ENCODE data around the gene C7orf57.
"Not testable (repeated sequence)": the region's sequence is repeated elsewhere in the genome, so short reads cannot be mapped to it uniquely, and the experiment has no call there.

DNA sequence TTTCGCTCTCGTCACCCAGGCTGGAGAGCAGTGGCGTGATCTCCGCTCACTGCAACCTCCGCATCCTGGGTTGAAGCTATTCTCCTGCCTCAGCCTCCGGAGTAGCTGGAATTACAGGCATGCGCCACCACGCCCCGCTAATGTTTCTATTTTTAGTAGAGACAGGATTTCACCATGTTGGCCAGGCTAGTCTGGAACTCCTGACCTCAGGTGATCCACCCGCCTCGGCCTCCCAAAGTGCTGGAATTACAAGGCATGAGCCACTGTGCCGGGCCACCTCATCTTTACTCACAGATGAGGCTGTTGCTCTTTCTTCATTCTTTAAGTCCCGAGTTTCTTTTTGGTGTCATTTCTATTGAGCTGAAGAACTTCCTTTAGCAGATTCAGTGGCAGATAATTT is 35.2 kb upstream of the C7orf57 start:
- TF ChIP-seq TARDBP (IDR thresholded peaks at IDR 0.05; ENCODE audit: borderline replicate concordance); JUND (IDR thresholded peaks at IDR 0.05; ENCODE audit: low read depth, low read length); RAD21 (IDR thresholded peaks at IDR 0.05; ENCODE audit: insufficient read depth, low read depth, low read length); CBX5 (IDR thresholded peaks at IDR 0.05; ENCODE audit: low read depth); TCF12 (IDR thresholded peaks at IDR 0.05; ENCODE audit: low read depth, low read length); NFIC (IDR thresholded peaks at IDR 0.05; ENCODE audit: low read depth, low read length); HDGF (IDR thresholded peaks at IDR 0.05): not testable (repeated sequence)
- TF ChIP-seq, protein P1, sequence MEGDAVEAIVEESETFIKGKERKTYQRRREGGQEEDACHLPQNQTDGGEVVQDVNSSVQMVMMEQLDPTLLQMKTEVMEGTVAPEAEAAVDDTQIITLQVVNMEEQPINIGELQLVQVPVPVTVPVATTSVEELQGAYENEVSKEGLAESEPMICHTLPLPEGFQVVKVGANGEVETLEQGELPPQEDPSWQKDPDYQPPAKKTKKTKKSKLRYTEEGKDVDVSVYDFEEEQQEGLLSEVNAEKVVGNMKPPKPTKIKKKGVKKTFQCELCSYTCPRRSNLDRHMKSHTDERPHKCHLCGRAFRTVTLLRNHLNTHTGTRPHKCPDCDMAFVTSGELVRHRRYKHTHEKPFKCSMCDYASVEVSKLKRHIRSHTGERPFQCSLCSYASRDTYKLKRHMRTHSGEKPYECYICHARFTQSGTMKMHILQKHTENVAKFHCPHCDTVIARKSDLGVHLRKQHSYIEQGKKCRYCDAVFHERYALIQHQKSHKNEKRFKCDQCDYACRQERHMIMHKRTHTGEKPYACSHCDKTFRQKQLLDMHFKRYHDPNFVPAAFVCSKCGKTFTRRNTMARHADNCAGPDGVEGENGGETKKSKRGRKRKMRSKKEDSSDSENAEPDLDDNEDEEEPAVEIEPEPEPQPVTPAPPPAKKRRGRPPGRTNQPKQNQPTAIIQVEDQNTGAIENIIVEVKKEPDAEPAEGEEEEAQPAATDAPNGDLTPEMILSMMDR (IDR thresholded peaks at IDR 0.05 in 2 of 3, conservative IDR thresholded peaks at IDR 0.05 in 1 of 3; ENCODE audit: control insufficient read depth in 2 of 3, extremely low read depth in 1 of 3, insufficient read depth in 1 of 3, low read depth in 3 of 3, low read length in 3 of 3) = not testable (repeated sequence)
- TF ChIP-seq, protein P2, sequence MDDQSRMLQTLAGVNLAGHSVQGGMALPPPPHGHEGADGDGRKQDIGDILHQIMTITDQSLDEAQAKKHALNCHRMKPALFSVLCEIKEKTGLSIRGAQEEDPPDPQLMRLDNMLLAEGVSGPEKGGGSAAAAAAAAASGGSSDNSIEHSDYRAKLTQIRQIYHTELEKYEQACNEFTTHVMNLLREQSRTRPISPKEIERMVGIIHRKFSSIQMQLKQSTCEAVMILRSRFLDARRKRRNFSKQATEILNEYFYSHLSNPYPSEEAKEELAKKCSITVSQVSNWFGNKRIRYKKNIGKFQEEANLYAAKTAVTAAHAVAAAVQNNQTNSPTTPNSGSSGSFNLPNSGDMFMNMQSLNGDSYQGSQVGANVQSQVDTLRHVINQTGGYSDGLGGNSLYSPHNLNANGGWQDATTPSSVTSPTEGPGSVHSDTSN (IDR thresholded peaks at IDR 0.05; ENCODE audit: insufficient replicate concordance, low read depth, low read length) = not testable (repeated sequence)
- TF ChIP-seq, protein P3, sequence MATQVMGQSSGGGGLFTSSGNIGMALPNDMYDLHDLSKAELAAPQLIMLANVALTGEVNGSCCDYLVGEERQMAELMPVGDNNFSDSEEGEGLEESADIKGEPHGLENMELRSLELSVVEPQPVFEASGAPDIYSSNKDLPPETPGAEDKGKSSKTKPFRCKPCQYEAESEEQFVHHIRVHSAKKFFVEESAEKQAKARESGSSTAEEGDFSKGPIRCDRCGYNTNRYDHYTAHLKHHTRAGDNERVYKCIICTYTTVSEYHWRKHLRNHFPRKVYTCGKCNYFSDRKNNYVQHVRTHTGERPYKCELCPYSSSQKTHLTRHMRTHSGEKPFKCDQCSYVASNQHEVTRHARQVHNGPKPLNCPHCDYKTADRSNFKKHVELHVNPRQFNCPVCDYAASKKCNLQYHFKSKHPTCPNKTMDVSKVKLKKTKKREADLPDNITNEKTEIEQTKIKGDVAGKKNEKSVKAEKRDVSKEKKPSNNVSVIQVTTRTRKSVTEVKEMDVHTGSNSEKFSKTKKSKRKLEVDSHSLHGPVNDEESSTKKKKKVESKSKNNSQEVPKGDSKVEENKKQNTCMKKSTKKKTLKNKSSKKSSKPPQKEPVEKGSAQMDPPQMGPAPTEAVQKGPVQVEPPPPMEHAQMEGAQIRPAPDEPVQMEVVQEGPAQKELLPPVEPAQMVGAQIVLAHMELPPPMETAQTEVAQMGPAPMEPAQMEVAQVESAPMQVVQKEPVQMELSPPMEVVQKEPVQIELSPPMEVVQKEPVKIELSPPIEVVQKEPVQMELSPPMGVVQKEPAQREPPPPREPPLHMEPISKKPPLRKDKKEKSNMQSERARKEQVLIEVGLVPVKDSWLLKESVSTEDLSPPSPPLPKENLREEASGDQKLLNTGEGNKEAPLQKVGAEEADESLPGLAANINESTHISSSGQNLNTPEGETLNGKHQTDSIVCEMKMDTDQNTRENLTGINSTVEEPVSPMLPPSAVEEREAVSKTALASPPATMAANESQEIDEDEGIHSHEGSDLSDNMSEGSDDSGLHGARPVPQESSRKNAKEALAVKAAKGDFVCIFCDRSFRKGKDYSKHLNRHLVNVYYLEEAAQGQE (IDR thresholded peaks at IDR 0.05; ENCODE audit: low read depth, low read length) = not testable (repeated sequence)
- TF ChIP-seq, protein P4, sequence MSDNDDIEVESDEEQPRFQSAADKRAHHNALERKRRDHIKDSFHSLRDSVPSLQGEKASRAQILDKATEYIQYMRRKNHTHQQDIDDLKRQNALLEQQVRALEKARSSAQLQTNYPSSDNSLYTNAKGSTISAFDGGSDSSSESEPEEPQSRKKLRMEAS (IDR thresholded peaks at IDR 0.05; ENCODE audit: low read depth, low read length) = not testable (repeated sequence)
- TF ChIP-seq, protein P5, sequence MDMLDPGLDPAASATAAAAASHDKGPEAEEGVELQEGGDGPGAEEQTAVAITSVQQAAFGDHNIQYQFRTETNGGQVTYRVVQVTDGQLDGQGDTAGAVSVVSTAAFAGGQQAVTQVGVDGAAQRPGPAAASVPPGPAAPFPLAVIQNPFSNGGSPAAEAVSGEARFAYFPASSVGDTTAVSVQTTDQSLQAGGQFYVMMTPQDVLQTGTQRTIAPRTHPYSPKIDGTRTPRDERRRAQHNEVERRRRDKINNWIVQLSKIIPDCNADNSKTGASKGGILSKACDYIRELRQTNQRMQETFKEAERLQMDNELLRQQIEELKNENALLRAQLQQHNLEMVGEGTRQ (IDR thresholded peaks at IDR 0.05; ENCODE audit: borderline replicate concordance, low read depth, low read length) = not testable (repeated sequence)
